GM06990 (cell line): Measurements from ENCODE around the gene ANTXR2.
"Not testable (repeated sequence)": the region's sequence is repeated elsewhere in the genome, so short reads cannot be mapped to it uniquely, and the experiment has no call there.

Experiments
- DNase-seq: peaks from one replicate; pipeline ENCODE4 v3.0.0-alpha.2; 2011; ENCODE audit not compliant: insufficient read length; ENCODE audit errors: extremely low read depth
- H3K27me3 ChIP-seq: replicated peaks from 2 replicates; pipeline ENCODE4 v1.6.0; 2011; ENCODE audit warnings: low read length; ENCODE audit not compliant: control insufficient read depth, insufficient read depth
- H3K36me3 ChIP-seq: 2 replicates; pipeline ENCODE4 v1.5.1; 2011; ENCODE audit warnings: low read length; ENCODE audit not compliant: control insufficient read depth, insufficient read depth
- H3K4me3 ChIP-seq: replicated peaks from 2 replicates; pipeline ENCODE4 v1.5.1; 2011; ENCODE audit warnings: low read depth, mild to moderate bottlenecking, control low read depth, low read length
- CTCF ChIP-seq: IDR thresholded peaks from 2 replicates; pipeline ENCODE4 v1.5.1; 2011; ENCODE audit warnings: low read length, control low read depth, mild to moderate bottlenecking, inconsistent platforms; ENCODE audit not compliant: insufficient read depth, poor library complexity, severe bottlenecking

Gene ANTXR2

GRCh38 chr4:80006935-80007744 lies 65.9 kb downstream of the ANTXR2 start:
- no peak for TF ChIP-seq CTCF
- Histone ChIP-seq H3K36me3 (no peaks in the 10 kb centered on the region), H3K4me3 (no peak overlapping the region), H3K27me3 (no peaks in the 10 kb centered on the region)
- no peak for DNase-seq

- Histone ChIP-seq H3K27me3 (no peaks in the 10 kb centered on the region), H3K36me3 (no peaks in the 10 kb centered on the region), H3K4me3 (no peak overlapping the region)
- no peak for DNase-seq
- TF ChIP-seq CTCF = no peak
Measured at GRCh38 chr4:80005863-80006262, 67.2 kb downstream of the ANTXR2 start.

GRCh38 chr4:80004319-80004718 lies 68.7 kb downstream of the ANTXR2 start:
- no peaks in the 10 kb centered on the region for H3K36me3 ChIP-seq
- no peak for TF ChIP-seq CTCF

GRCh38 chr4:80002559-80002958 lies 70.5 kb downstream of the ANTXR2 start:
- not testable (repeated sequence) for H3K4me3 ChIP-seq, H3K27me3 ChIP-seq, H3K36me3 ChIP-seq, DNase-seq

More at GRCh38 chr4:80004319-80004718, 68.7 kb downstream of the ANTXR2 start:
- no peaks in the 10 kb centered on the region for H3K27me3 ChIP-seq
- H3K4me3 ChIP-seq = no peak overlapping the region
- DNase-seq = no peak

GRCh38 chr4:79999048-79999447 lies 74.0 kb downstream of the ANTXR2 start:
- not testable (repeated sequence) for DNase-seq, H3K4me3 ChIP-seq, H3K36me3 ChIP-seq, H3K27me3 ChIP-seq

GRCh38 chr4:79998201-79998600 lies 74.8 kb downstream of the ANTXR2 start:
- no peak for DNase-seq
- Histone ChIP-seq H3K36me3 (no peaks in the 10 kb centered on the region), H3K4me3 (no peak overlapping the region), H3K27me3 (no peaks in the 10 kb centered on the region)
- TF ChIP-seq CTCF = no peak

GRCh38 chr4:79996851-79997250 lies 76.2 kb downstream of the ANTXR2 start:
- no peak for TF ChIP-seq CTCF
- DNase-seq = no peak
- H3K36me3 ChIP-seq = no peaks in the 10 kb centered on the region
- no peak overlapping the region for H3K4me3 ChIP-seq
- no peaks in the 10 kb centered on the region for H3K27me3 ChIP-seq
